ENCODE data around the gene EXOC4.
"Not testable (repeated sequence)": the region's sequence is repeated elsewhere in the genome, so short reads cannot be mapped to it uniquely, and the experiment has no call there.

Gene EXOC4

DNA sequence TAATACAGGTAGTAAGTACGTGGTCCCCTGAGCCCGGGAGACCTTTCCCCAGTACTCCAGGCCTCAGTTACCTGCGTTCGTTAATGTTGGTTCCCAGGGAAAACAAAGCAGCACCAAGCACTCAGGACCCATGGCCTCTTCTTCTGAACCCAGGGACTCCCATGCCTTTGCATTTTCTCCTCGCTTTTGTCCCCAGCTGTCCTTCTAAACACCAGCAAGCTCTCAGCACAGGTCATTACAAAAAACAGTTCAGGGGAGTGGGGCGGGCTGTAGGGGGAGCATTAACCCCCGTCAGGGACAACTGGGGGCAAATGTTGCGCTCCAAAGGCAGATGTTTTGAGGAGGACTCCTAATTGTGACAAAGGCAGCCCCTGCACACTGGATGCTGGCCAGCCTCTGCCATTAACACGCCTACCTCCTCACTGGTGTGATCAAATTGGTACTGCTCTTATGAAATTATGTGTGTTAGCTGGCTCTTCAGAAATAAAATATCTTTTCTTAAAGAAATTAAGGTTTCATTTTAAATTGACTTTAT, 793.8 kb downstream of the EXOC4 start:
- H3K4me3 ChIP-seq (ENCODE audit: low read depth, low read length): no peak overlapping the region

GRCh38 chr7:134047675-134048074, 794.8 kb downstream of the EXOC4 start:
- no peak overlapping the region for H3K4me3 ChIP-seq (ENCODE audit: low read depth, low read length)

DNA sequence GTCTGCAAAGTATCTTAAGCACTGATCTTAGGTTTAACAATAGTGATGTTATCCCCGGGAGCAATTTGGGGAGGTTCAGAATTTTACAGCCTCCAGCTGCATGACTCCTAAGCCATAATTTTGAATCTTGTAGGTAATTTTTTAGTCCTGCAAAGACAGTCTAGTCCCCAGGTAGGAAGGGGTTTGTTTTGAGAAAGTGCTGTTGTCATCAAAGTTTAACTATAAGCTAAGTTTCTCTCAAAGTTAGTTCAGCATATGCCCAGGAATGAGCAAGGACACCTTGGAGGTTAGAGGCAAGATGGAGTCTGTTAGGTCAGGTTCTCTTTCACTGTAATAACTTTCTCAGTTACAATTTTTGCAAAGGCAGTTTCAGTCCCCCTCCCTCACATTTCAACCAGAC, 795.3 kb downstream of the EXOC4 start:
- H3K4me3 ChIP-seq (ENCODE audit: low read depth, low read length): no peak overlapping the region

- no peak overlapping the region for H3K4me3 ChIP-seq (ENCODE audit: low read depth, low read length)
Observed at GRCh38 chr7:134051020-134051419, 798.1 kb downstream of the EXOC4 start.

DNA sequence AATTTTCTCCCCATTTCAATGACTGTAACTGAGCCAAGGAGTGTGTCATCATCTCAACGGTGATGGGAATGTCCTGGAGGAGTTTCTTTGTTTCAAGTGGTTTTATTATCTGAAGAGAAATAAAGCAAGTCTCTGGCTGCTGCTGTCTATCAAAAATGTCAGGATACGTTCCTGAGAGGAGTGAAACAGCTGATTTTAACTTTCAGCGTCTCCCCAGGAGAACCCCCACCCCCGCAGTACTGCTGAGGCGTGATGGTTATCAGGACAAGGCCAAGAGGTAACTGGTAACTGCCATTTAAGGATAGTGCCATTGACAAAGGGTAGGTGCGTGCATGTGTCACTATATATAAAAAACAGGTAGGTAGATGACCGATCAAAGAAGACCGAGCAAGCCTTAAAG, 803.9 kb downstream of the EXOC4 start:
- no peak overlapping the region for H3K4me3 ChIP-seq (ENCODE audit: low read depth, low read length)

DNA sequence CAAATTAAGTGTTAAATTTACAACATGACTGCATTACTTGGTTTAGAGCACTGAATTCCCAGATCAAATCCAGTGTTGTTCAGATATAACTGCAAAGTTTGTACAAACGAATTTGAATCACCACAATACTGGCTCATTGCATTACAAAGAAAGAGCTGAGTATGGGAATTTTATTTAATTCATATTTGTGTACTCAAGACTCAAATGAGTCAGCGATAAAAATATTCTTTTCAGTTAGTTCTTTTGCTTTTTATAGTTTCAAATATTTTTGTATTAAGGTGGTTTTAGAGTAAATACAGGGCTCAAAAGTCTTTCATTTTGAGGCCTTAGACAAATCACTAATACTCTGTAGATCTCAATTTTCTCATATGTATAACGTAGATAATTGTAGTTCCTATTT, 805.6 kb downstream of the EXOC4 start:
- no peak overlapping the region for H3K4me3 ChIP-seq (ENCODE audit: low read depth, low read length)

DNA sequence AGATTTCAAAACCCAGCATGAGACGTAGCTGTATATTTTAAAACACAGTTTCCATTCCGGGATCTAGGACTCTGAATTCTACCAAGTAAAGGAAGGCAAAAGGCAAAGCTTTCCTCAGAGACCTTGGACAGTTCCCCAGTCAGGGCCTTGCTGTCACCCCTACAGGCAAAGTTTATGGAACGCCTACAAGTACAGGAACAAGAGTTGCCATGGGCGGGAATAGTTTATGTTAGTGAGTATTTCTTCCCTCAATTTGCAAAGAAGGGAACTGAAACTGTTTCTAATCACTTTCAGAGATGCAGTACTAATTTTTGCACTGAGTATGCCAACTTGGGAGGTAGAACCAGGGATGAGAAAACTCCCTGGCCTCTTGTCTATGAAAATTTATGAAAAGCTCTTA, 806.1 kb downstream of the EXOC4 start:
- no peak overlapping the region for H3K4me3 ChIP-seq (ENCODE audit: low read depth, low read length)

GRCh38 chr7:134059921-134060320, 807.0 kb downstream of the EXOC4 start:
- no peak overlapping the region for H3K4me3 ChIP-seq (ENCODE audit: low read depth, low read length)

GRCh38 chr7:134060874-134061273, 808.0 kb downstream of the EXOC4 start:
- H3K4me3 ChIP-seq (ENCODE audit: low read depth, low read length): no peak overlapping the region

DNA sequence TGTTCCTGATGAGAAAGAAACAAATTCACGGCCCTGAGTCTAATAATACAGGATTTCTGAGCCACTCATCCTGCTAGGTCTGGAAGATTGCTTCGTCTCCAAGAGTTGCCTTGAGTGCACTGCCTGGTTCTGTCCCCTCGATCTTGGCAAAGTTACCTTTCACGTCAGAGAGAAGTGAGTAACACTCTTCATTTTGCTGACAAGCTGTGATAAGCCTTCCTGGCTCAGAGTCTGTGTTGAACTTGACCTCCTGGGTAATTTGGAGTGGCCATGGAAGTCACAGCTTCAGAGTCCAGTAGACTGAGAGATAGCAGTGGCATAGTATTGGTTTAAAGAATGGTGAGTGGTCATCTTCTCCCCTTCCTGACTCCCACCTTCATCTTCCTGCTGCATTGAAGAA, 809.6 kb downstream of the EXOC4 start:
- no peak overlapping the region for H3K4me3 ChIP-seq (ENCODE audit: low read depth, low read length)

GRCh38 chr7:134065415-134065814, 812.5 kb downstream of the EXOC4 start:
- no peak overlapping the region for H3K4me3 ChIP-seq (ENCODE audit: low read depth, low read length)

DNA sequence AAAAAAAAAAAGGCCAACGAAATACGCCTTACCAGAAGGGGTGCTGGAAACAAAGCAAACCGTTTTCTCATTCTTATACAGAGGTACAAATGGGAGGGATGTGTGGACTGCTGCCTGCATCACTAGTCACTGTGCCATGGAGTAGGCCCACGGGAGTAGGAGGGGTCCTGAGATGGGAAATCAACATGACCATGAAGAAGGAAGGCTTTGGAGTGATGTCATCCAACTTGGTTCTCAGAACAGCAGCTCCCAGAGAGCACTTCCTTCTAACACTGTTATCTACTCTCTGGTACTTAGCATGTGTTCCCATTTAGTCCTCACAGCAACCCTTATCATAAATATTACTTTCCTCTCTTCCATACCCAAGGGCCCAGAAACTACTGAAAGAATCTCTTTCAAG, 814.3 kb downstream of the EXOC4 start:
- H3K4me3 ChIP-seq (ENCODE audit: low read depth, low read length): no peak overlapping the region

- H3K4me3 ChIP-seq (ENCODE audit: low read depth, low read length): no peak overlapping the region
Observed at GRCh38 chr7:134068670-134069069, 815.8 kb downstream of the EXOC4 start.

GRCh38 chr7:134069187-134069586, 816.3 kb downstream of the EXOC4 start:
- H3K4me3 ChIP-seq (ENCODE audit: low read depth, low read length): no peak overlapping the region

- no peak overlapping the region for H3K4me3 ChIP-seq (ENCODE audit: low read depth, low read length)
Observed at GRCh38 chr7:134070673-134071072, 817.8 kb downstream of the EXOC4 start.

GRCh38 chr7:134071355-134072331, 818.8 kb downstream of the EXOC4 start:
- no peak overlapping the region for H3K4me3 ChIP-seq (ENCODE audit: low read depth, low read length)

- H3K4me3 ChIP-seq (ENCODE audit: low read depth, low read length): no peak overlapping the region
Observed at GRCh38 chr7:134073276-134073675, 820.4 kb downstream of the EXOC4 start.

DNA sequence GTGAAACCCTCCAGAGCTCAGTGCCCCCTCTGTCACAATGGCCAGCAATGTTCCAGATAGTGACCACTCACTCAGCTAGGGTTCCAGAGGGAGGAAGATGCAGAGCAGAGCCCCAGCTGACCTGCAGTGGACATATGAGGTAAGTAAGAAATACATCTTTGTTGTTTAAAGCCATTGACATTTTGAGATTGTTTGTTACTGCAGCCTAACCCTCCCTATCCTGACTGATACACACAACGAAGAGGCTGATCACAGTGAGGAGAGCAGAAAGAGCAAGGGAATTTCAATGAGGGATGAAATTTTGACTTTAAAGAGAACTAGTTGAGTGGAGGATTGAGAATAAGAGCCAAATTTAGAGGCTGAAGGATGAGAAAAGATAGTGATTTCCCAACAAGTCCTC, 822.9 kb downstream of the EXOC4 start:
- H3K4me3 ChIP-seq (ENCODE audit: low read depth, low read length): no peak overlapping the region

DNA sequence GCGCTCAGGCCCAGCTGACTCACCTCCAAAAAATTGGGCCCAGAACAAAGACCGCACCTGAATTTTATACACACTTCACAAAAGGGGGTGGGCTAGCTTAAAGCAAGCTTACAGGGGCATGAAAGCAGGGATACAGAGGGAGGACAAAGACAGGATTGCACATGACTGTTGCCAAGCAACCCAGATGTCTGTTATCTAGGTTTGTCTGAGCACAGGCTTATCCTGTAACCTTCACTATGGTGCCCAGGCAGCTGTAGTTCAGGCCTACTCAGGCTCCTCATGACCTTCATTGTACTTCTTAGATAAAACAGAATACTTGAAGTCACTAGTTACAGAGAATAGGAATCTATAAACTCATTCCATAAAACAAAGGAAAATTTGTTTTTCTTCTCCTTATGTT, 824.7 kb downstream of the EXOC4 start:
- H3K4me3 ChIP-seq (ENCODE audit: low read depth, low read length): not testable (repeated sequence)

DNA sequence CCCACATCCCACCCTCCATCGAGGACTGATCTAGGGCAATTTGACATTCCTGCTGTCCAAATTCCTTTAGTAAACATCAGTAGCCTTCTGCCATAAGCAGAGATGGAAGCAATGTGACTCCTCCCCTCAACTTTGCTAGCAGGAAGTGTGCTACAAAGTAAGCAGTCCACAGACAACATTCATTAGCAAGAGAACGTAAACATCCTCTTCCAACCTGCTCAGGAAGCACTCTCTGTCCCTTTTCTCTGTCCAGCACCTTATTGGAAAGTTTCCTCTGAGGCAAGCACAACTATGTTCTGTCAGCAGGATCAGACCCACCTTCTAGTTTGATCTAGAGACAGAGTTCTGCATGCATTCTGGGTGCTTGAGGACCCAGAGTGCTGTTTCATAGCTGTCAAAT, 826.1 kb downstream of the EXOC4 start:
- H3K4me3 ChIP-seq (ENCODE audit: low read depth, low read length): no peak overlapping the region

- no peak overlapping the region for H3K4me3 ChIP-seq (ENCODE audit: low read depth, low read length)
Observed at GRCh38 chr7:134081695-134082094, 828.8 kb downstream of the EXOC4 start.

- H3K4me3 ChIP-seq (ENCODE audit: low read depth, low read length): no peak overlapping the region
Observed at GRCh38 chr7:134083766-134084487, 831.0 kb downstream of the EXOC4 start.

Data from iPS-11a (cell line).